ENCODE measurements around the gene SERBP1.

Gene SERBP1

GRCh38 chr1:67377253-67377652 is 52.9 kb downstream of the SERBP1 start:
- no peak for ATAC-seq
- TF ChIP-seq POU6F1 (CRISPR knock-in tag; IDR thresholded peaks at IDR 0.05; ENCODE audit: borderline replicate concordance, low read depth) (no peak), CREB5 (CRISPR knock-in tag; IDR thresholded peaks at IDR 0.05; ENCODE audit: low read depth) (no peak), BACH2 (CRISPR knock-in tag; IDR thresholded peaks at IDR 0.05; ENCODE audit: borderline replicate concordance) (no peak), GLIS3 (CRISPR knock-in tag; IDR thresholded peaks at IDR 0.05) (no peak), ZNF70 (CRISPR knock-in tag; IDR thresholded peaks at IDR 0.05) (no peak), ZC3H10 (CRISPR knock-in tag; IDR thresholded peaks at IDR 0.05) (no peak), TOX (CRISPR knock-in tag; IDR thresholded peaks at IDR 0.05; ENCODE audit: borderline replicate concordance) (no peak), TCF4 (CRISPR knock-in tag; IDR thresholded peaks at IDR 0.05; ENCODE audit: borderline replicate concordance) (no peak)

GRCh38 chr1:67376381-67376780 is 53.8 kb downstream of the SERBP1 start:
- no peak for ATAC-seq
- no peak for TF ChIP-seq ZNF70 (CRISPR knock-in tag; IDR thresholded peaks at IDR 0.05)
- TF ChIP-seq ZNF565 (CRISPR knock-in tag; conservative IDR thresholded peaks at IDR 0.05; ENCODE audit: low read depth): no peak
- TF ChIP-seq ZC3H10 (CRISPR knock-in tag; IDR thresholded peaks at IDR 0.05): no peak
- TF ChIP-seq ARNTL (CRISPR knock-in tag; IDR thresholded peaks at IDR 0.05; ENCODE audit: borderline replicate concordance, low read depth): no peak
- TF ChIP-seq ZNF8 (CRISPR knock-in tag; IDR thresholded peaks at IDR 0.05): no peak
- no peak for TF ChIP-seq GLIS3 (CRISPR knock-in tag; IDR thresholded peaks at IDR 0.05)
- no peak for TF ChIP-seq PATZ1 (CRISPR knock-in tag; IDR thresholded peaks at IDR 0.05; ENCODE audit: borderline replicate concordance)
- no peak for TF ChIP-seq ESRRG (CRISPR knock-in tag; IDR thresholded peaks at IDR 0.05)
- TF ChIP-seq SNAI2 (CRISPR knock-in tag; IDR thresholded peaks at IDR 0.05): no peak
- no peak for TF ChIP-seq TCF4 (CRISPR knock-in tag; IDR thresholded peaks at IDR 0.05; ENCODE audit: borderline replicate concordance)
- TF ChIP-seq TSHZ2 (CRISPR knock-in tag; IDR thresholded peaks at IDR 0.05): no peak
- no peak for TF ChIP-seq CSRNP3 (CRISPR knock-in tag; IDR thresholded peaks at IDR 0.05)
- TF ChIP-seq RARB (CRISPR knock-in tag; IDR thresholded peaks at IDR 0.05): no peak
- no peak for TF ChIP-seq BACH2 (CRISPR knock-in tag; IDR thresholded peaks at IDR 0.05; ENCODE audit: borderline replicate concordance)
- TF ChIP-seq TOX (CRISPR knock-in tag; IDR thresholded peaks at IDR 0.05; ENCODE audit: borderline replicate concordance): no peak
- TF ChIP-seq CREB5 (CRISPR knock-in tag; IDR thresholded peaks at IDR 0.05; ENCODE audit: low read depth): no peak
- TF ChIP-seq OSR1 (CRISPR knock-in tag; IDR thresholded peaks at IDR 0.05): no peak
- TF ChIP-seq POU6F1 (CRISPR knock-in tag; IDR thresholded peaks at IDR 0.05; ENCODE audit: borderline replicate concordance, low read depth): no peak
- no peak for TF ChIP-seq ISL1 (CRISPR knock-in tag; IDR thresholded peaks at IDR 0.05)
- no peak for TF ChIP-seq PPARA (CRISPR knock-in tag; IDR thresholded peaks at IDR 0.05; ENCODE audit: borderline replicate concordance)
